Measurements from ENCODE around the gene FAM50B. TPM values are rescaled to one million over a fixed set of nuclear protein-coding genes. Genes with fewer than 3 reads are reported as not detected.
A peak's percentile ranks its signal among the peaks of the same experiment; 100 is the strongest.

FAM50B gene
- total and polyA plus RNA-seq, 2 of the 13 experiments (the other 11 are each of a cell fraction or from before 2014, with no cell fraction given) = 0.05 TPM; not detected in 1

GRCh38 chr6:3825851-3826581, 23.2 kb upstream of the FAM50B start (continued):
- no peak for TF ChIP-seq ZNF639 (CRISPR knock-in tag; conservative IDR thresholded peaks at IDR 0.05)
- 0 out of 2 replicates have a peak, but pooled peaks have one; percentile 5 for TF ChIP-seq SIN3A (IDR thresholded peaks at IDR 0.05; ENCODE audit: borderline replicate concordance, low read depth, low read length)
- no peak for TF ChIP-seq ZBTB4 (CRISPR knock-in tag; IDR thresholded peaks at IDR 0.05; ENCODE audit: borderline replicate concordance)
- TF ChIP-seq ZNF549 (CRISPR knock-in tag; IDR thresholded peaks at IDR 0.05) = no peak
- no peak for TF ChIP-seq ZNF704 (CRISPR knock-in tag; IDR thresholded peaks at IDR 0.05; ENCODE audit: borderline replicate concordance)
- no peak; the same call in 1 of the 2 replicates for TF ChIP-seq DRAP1 (CRISPR knock-in tag; IDR thresholded peaks at IDR 0.05)
- no peak for TF ChIP-seq ZIK1 (CRISPR knock-in tag; IDR thresholded peaks at IDR 0.05; ENCODE audit: borderline replicate concordance, low read depth)
- TF ChIP-seq CHD2 (IDR thresholded peaks at IDR 0.05; ENCODE audit: low read depth, low read length) = no peak
- 0 out of 2 replicates have a peak, but pooled peaks have one; percentile 24 for TF ChIP-seq KMT2B (CRISPR knock-in tag; IDR thresholded peaks at IDR 0.05)
- no peak for TF ChIP-seq ZNF207 (IDR thresholded peaks at IDR 0.05; ENCODE audit: borderline replicate concordance)
- TF ChIP-seq NR2F6 (IDR thresholded peaks at IDR 0.05) = peak; percentile 18; the same call in 1 of the 2 replicates
- TF ChIP-seq NR2F6 (CRISPR knock-in tag; IDR thresholded peaks at IDR 0.05) = no peak
- no peak for TF ChIP-seq RELA (CRISPR knock-in tag; IDR thresholded peaks at IDR 0.05)
- TF ChIP-seq FOSL2 (CRISPR knock-in tag; IDR thresholded peaks at IDR 0.05) = peak; percentile 75
- no peak for TF ChIP-seq RFX5 (IDR thresholded peaks at IDR 0.05; ENCODE audit: low read depth, low read length)
- TF ChIP-seq YEATS4 (CRISPR knock-in tag; IDR thresholded peaks at IDR 0.05; ENCODE audit: borderline replicate concordance) = no peak
- no peak; the same call in 1 of the 2 replicates for TF ChIP-seq ZNF800 (CRISPR knock-in tag; IDR thresholded peaks at IDR 0.05)
- TF ChIP-seq KLF15 (CRISPR knock-in tag; IDR thresholded peaks at IDR 0.05; ENCODE audit: borderline replicate concordance) = peak; percentile 61; the same call in 1 of the 2 replicates
- TF ChIP-seq JUND (CRISPR knock-in tag; IDR thresholded peaks at IDR 0.05) = 0 out of 2 replicates have a peak, but pooled peaks have one; percentile 38
- TF ChIP-seq FOXP1 (IDR thresholded peaks at IDR 0.05) = no peak
- no peak for TF ChIP-seq FOXP1 (CRISPR knock-in tag; IDR thresholded peaks at IDR 0.05)
- no peak for TF ChIP-seq ZFY (CRISPR knock-in tag; IDR thresholded peaks at IDR 0.05)
- TF ChIP-seq ZFP36 (IDR thresholded peaks at IDR 0.05; ENCODE audit: borderline replicate concordance, low read depth, low read length, partially characterized antibody) = no peak

Measured in HepG2 (cell line).